ENCODE measurements around the gene EXO1.
"Not testable (repeated sequence)": the region's sequence is repeated elsewhere in the genome, so short reads cannot be mapped to it uniquely, and the experiment has no call there.

Gene EXO1

GRCh38 chr1:241847796-241848685 lies at the start of gene EXO1:
TSS of gene EXO1 (plus strand) at chr1:241848204. CDS start at chr1:241850426, 2,222 bp downstream.
- in situ Hi-C loops (cut with MboI; ENCODE audit: low sequenced_read_pairs): no loop called here

DNA sequence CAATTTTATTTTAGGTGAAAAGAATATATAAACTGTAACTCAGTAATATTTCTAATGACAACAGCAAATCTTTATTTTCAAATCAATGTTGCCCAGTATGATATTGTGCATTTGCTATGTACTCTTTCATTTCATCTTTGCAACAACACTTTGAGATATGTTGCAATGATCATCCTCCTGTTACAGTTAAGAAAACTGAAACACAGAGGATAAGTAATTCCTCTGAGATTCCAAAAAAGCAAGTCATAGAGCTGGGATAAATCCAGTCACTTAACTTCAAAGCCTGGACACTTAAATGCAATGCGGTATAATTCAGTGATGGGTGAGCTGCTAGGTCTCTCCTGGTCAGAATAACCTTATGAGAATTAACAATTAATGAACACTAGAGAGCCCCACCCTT lies 48.6 kb upstream of the EXO1 start:
- in situ Hi-C loops (cut with MboI; ENCODE audit: low sequenced_read_pairs): no loop called here

- in situ Hi-C loops (cut with MboI; ENCODE audit: low sequenced_read_pairs): no loop called here
Observed at GRCh38 chr1:241800640-241801039, 47.4 kb upstream of the EXO1 start.

- in situ Hi-C loops (cut with MboI; ENCODE audit: low sequenced_read_pairs): no loop called here
Observed at GRCh38 chr1:241802863-241803262, 45.1 kb upstream of the EXO1 start.

- in situ Hi-C loops (cut with MboI; ENCODE audit: low sequenced_read_pairs): not testable (repeated sequence)
Observed at GRCh38 chr1:241804706-241805105, 43.3 kb upstream of the EXO1 start.

- in situ Hi-C loops (cut with MboI; ENCODE audit: low sequenced_read_pairs): no loop called here
Observed at GRCh38 chr1:241808265-241808664, 39.7 kb upstream of the EXO1 start.

DNA sequence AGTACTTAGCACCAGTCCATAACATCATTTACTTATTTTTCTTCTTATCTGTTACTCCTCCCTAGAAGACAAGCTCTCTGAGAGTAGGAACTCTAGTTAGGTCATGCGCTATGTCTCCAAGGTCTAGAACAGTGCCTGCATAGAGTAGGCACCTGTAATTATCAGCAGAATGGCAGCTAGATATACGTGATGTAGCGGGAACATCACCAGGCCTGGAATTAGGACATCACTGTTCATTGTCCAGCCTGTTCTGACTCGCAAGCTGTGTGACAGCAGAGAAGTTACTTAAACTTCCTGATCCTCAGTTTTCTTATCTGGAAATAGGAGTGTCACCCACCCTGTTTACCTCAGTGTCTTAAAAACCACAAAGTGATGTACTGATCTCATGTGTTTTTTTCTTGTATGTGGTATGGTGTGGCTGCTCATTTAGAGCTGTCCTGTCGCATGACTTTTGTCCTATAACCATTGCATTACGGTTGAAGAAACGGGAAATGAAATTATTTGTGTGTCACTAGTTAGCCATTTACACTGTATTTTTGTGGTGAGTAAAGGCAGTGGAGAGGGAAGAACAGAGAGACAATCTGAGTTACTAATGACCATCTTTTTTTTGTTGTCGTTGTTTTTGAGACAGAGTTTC lies 37.1 kb upstream of the EXO1 start:
- in situ Hi-C loops (cut with MboI; ENCODE audit: low sequenced_read_pairs): no loop called here

DNA sequence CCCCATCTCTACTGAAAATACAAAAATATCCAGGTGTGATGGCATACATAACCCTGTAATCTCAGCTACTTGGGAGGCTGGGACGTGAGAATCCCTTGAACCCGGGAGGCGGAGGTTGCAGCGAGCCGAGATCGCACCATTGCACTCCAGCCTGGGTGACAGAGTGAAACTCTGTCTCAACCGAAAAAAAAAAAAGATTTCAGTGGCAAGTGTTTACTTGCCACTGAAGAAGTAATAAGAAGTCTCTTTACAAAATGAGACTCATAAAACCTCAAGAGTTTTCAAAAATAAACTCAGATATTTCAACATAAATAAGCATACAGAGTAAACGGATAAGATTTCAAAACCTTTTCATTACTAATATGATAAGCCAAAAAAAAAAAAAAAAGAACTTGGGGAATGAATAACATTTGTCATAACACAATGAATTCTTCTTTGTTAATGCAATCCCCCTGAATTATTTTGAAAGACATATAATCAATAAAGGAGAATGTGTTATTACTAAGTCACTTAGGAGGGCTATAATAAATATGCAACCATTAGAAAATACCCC lies 34.2 kb upstream of the EXO1 start:
- in situ Hi-C loops (cut with MboI; ENCODE audit: low sequenced_read_pairs): no loop called here

DNA sequence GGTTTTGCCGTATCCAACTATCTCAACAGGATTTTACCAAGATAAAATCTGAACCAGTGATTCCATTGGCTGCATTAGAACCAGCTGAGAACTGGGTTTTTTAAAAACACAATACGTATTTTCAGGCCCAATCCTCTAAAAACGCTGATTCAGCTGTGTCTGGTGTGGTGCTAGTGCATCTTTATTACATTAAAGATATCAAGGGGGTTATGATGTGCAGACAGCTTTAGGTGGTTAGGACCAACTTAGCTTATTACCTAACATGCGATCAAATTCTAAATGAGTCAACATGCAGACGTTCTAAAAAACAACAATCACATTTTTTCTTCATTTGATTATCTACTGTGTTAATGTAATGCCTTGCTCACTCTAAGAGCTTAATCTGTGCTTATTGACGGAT lies 32.0 kb upstream of the EXO1 start:
- in situ Hi-C loops (cut with MboI; ENCODE audit: low sequenced_read_pairs): no loop called here

GRCh38 chr1:241817331-241817792 lies 30.6 kb upstream of the EXO1 start:
- in situ Hi-C loops (cut with MboI; ENCODE audit: low sequenced_read_pairs): no loop called here

DNA sequence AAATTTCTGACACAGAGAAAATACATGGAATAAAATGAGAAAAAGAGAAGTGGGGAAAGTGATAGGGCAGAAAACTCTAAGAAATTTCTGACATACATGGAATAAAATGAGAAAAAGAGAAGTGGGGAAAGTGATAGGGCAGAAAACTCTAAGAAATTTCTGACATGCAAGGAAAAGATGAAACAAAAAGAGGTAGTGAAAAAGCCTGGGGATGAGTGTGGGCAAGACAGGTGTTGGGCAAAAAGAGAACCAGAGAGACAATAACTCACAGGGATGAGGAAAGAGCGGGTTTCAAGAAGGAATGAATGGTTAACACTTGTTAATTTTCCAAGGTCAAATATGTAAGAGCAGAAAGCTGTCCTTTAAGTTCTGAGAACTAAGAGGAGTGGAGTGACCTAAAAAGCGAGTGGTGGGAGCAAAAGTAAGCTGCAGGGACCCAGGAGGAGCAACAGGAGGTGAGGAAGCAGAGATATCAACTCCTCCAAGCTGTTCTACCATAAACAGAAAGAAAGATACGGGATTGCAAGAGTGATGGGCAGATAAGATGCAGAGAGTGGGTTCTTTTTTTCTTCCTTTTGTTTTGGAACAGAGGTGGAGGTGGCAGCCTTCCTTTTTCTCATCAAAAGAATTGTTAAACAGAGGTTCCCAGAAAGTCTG lies 29.9 kb upstream of the EXO1 start:
- in situ Hi-C loops (cut with MboI; ENCODE audit: low sequenced_read_pairs): no loop called here

DNA sequence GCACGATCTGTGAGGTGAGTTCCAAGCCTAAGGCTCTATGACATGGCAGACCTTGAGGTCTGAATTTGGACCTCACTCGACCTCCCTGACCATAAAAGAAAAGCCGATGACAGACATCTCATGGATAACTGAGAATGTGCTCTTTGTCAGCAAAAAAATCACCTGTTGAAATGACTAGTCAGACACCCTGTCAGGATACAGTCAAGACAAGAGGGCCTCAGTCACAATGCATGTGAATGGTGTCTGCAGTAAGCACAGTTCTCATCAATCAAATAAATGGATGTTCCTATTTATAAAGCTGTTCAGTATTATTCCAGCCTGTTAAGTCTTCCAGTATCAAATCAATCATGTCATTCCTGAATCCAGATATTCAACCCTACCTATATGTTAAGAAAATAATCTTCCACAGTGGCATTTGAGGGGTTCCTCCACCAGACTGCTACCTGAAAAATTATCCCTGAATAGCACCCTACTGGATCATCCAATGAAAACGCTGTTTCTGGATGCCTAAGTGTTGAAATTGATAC lies 28.6 kb upstream of the EXO1 start:
- in situ Hi-C loops (cut with MboI; ENCODE audit: low sequenced_read_pairs): no loop called here

DNA sequence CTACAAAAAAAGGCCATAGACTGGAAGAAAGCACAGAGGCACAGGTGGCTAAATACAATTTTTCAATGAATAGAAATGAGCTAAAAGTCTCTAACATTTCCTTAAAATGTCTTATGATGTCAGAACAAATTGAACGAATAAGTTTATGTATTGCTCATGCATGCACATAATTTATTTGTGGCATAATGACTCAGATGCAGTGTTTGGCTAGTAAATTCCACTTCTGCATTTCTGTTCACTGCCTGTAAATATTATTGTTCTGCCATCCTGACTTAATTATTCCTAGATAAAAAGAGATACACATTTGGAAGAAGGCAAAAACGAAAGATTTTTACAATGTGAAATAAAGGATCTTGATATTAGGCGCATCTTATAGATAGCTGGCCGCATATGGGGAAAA lies 26.6 kb upstream of the EXO1 start:
- in situ Hi-C loops (cut with MboI; ENCODE audit: low sequenced_read_pairs): no loop called here

DNA sequence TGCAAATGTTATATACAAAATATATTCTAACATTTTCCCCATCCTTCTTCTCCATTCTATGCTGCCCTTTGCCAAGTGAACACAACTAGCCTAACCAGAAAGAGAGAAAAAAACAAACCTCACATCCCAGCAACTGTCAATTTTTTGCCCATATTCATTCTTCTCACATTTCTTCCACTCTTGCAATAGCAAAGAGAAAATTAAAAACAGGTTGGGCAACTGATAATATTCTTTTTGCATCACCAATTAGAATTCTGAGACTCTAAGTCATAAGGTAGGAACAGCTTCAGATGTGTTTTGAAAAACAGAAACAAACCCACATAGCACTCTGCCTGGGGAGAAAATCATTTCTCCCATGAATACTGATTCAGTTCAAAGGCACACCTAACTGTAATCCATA lies 25.2 kb upstream of the EXO1 start:
- in situ Hi-C loops (cut with MboI; ENCODE audit: low sequenced_read_pairs): no loop called here

DNA sequence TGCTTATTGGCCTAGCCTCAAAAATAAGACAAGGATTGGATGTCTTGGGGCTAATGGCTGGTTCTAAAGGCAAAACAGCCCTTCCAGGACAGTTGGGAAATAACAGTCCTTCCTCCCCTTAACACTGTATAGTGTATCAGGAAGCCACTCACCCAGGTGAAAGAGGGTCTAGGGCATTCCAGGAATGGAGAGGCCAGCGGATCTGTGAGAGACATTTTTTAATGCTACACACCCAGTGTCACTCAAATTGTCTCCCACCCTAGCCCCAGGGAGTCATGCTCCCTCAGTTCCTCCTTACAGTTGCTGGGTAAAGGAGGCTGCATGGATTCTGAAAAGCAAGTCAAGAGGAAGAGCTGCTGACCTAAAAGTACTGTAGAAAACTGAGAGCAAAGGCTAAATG lies 24.1 kb upstream of the EXO1 start:
- in situ Hi-C loops (cut with MboI; ENCODE audit: low sequenced_read_pairs): no loop called here

DNA sequence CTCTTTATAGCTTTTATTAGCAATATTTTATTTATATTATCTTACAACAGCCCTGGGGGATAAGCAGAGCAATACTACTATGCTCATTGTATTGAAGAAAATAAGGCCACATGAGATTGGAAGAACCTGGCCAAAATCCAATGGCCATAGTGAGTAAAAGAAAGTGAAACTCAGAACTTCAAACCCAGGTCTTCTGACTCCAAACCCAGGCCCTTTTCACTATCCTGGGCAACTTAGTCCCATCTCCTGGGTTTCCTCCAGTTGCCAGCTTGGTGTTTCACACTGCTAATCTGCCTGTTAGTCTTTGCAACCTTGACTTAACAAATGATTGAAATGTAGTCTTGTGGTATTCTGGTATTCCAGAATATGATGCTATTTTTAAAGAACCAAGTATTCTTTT lies 22.4 kb upstream of the EXO1 start:
- in situ Hi-C loops (cut with MboI; ENCODE audit: low sequenced_read_pairs): no loop called here

DNA sequence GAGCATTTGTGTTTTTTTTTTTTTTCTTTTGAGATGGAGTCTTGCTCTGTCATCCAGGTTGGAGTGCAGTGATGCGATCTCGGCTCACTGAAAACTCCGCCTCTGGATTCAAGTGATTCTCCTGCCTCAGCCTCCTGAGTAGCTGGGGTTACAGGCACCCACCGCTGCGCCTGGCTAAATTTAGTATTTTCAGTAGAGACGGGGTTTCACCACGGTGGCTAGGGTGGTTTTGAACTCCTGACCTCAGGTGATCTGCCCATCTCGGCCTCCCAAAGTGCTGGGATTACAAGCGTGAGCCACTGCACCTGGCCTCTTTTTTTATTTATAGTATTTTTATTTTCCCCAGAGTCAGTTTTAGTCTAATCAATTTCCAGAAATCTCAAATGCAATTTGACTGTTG lies 21.4 kb upstream of the EXO1 start:
- in situ Hi-C loops (cut with MboI; ENCODE audit: low sequenced_read_pairs): not testable (repeated sequence)

GRCh38 chr1:241827264-241827663 lies 20.7 kb upstream of the EXO1 start:
- in situ Hi-C loops (cut with MboI; ENCODE audit: low sequenced_read_pairs): no loop called here

- in situ Hi-C loops (cut with MboI; ENCODE audit: low sequenced_read_pairs): no loop called here
Observed at GRCh38 chr1:241828463-241829021, 19.5 kb upstream of the EXO1 start.

- in situ Hi-C loops (cut with MboI; ENCODE audit: low sequenced_read_pairs): no loop called here
Observed at GRCh38 chr1:241829468-241829867, 18.5 kb upstream of the EXO1 start.
